GM19397 (cell line): ENCODE results near the gene GUSB.

Experiments used
- ATAC-seq: cut with Tn5 transposase; IDR thresholded peaks from one replicate; pipeline ENCODE4 v1.9.1; 2021; ENCODE audit warnings: mild to moderate bottlenecking, moderate library complexity; ENCODE audit not compliant: unreplicated experiment

The GUSB gene

DNA sequence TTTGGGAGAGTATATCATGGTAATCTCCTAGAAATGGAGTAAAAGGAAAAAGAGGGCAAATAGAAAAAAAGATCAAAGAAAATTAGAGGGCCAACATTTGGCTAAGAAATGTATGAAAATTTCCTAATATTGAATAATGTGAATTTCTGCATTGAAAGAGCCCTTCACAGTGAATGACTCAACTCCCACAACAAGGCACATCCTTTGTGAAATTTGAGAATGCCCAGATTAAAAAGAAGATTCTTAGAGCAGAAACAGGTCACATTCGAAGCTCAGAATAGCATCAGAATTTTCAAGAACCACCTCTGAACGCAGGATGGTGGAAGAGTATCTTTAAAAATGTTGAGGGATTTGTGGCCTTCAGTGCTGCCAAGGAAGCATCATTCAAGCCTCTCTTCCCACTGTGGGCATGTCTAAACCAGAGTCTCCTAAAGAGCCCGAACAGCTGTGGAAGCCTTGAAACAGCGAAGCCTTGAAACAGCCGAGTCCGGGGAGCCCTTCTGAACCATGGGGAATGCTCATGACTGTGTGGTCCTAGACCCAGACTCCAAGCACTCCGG lies 43.6 kb downstream of the GUSB start:
- ATAC-seq: no peak

DNA sequence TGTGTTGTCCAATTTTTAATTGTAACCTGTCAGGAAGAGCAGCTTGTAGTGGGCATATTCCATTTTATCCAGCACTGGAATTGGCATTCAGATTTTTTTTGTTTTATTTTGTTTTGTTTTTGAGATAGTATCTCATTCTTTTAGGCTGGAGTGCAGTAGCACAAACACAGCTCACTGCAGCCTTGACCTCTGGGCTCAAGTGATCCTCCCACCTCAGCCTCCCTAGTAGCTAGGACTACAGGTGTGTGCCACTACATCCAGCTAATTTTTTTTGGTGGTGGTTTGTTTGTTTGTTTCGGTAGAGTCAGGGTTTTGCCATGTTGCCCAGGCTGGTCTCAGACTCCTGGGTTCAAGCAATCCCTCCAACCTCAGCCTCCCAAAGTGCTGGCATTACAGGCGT lies 44.7 kb downstream of the GUSB start:
- no peak for ATAC-seq

DNA sequence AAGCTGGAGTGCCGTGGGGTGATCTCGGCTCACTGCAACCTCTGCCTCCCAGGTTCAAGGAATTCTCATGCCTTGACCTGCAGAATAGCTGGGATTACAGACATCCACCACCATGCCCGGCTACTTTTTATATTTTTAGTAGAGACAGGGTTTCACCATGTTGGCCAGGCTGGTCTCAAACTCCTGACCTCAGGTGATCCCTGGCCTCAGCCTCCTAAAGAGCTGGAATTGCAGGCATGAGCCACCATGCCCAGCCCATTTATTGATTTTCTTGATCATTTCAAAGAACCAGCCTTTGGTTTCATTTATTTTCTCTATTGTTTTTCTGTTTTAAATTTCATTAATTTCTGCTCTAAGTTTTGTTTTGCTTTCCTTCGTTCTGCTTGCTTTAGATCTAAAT lies 50.3 kb downstream of the GUSB start:
- ATAC-seq: no peak

DNA sequence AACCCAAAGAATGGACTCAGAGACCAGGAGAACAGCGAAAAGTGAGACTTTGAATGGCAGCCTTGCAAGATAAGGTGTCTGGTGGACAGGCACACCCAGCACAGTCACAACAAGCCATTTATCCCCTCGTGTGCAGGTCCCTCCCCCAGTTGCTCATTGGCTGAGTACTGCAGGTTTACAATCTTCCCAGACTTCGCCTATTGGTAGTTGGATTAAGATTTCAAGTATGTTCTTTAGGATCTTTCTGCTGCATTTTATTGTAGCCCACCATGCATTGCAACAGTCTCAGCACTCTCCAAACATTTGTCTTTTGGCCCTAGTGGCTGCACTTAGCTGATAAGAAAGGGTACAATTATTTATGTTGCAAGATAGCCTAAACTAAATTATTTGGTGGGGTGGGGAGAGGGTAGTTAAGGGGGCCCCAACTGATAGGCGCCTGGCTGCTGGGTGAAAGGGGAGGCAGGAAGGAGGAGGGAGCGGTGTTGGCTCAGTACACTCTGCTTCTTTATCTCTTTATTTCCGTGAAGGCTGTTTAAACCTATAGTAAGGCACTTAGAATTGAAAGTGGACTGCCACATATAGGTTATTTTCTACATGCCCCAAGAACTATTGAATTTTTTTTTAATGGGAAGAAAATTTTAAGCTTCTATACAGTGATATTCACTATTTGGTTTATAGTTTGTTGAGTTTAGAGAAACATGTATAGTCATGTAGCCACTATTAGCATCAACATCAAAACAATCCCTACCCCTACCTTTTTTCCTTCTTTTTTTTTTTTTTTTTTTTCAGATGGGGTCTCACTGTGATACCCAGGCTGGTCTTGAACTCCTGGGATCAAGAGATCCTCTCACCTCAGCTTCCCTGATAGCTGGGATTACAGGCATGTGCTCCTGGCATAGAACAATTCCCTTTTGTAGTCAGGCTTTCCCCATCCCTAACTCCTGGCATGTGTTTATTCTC lies 54.2 kb downstream of the GUSB start:
- no peak for ATAC-seq

DNA sequence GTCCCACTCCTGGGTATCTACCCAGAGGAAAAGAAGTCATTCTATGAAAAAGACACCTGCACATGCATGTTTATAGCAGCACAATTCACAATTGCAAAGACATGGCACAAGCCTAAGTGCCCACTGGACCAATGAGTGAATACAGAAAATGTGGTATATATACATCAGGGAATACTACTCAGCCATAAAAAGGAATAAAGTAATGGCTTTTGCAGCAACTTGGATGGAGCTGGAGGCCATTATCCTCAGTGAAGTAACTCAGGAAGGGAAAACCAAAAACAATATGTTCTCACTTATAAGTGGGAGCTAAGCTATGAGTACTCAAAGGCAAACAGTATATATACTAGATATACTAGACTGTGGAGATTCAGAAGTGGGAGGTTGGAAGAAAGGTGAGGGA lies 55.4 kb downstream of the GUSB start:
- ATAC-seq: no peak

DNA sequence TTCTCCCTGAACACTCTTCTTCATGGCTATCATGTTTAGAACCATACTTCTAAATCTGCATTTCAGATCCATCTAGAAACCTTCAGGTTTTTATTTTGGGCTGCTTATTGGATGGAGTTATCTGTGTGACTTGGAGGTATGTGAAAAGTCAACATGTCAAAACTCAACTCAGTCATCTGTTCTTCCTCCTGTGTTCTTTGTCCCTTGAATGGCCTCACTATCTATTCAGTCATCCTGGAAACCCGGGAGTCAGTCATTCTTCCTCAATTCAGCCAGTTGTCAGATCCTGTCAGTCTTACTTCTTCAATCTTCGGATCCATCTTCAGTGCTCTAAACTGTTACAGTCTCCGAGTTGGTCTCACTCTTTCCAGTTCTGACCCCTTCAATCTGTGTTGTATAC lies 57.0 kb downstream of the GUSB start:
- ATAC-seq: no peak

DNA sequence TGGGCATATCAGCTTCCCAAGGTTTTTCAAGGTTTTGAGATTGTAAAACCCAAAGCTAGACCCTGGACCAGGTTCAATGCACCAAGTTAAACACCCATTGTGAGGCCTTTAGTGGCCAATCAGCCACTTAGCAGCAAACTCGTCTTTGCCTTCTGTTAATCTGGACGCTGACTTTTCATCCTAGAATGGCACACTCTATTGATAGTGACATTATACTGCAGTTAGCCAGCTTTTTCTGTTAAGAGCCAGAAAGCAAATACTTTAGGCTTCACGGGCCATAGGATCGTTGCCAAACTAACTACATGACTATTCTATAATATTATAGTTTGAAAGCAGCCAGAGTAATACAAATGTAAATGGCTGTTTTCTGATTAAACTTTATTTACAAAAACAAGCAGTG lies 57.8 kb downstream of the GUSB start:
- no peak for ATAC-seq

DNA sequence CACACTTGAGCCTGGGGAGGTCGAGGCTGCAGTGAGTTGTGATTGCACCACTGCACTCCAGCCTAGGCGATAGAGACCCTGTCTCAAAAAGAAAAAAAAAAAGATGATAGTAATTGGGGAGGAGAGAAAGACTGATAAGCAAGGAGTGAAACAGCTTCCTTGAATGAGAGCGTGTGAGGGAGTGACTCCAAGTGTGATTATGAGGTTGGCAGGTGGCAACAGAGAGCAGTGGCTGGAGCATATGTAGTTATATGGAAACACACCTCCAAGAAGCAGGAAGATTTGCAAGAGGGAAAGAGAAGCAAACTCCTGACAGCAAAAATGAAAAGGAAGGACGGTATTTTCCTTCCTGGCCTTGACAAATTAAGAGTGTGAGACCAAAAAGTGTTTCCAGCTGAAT lies 58.7 kb downstream of the GUSB start:
- no peak for ATAC-seq

DNA sequence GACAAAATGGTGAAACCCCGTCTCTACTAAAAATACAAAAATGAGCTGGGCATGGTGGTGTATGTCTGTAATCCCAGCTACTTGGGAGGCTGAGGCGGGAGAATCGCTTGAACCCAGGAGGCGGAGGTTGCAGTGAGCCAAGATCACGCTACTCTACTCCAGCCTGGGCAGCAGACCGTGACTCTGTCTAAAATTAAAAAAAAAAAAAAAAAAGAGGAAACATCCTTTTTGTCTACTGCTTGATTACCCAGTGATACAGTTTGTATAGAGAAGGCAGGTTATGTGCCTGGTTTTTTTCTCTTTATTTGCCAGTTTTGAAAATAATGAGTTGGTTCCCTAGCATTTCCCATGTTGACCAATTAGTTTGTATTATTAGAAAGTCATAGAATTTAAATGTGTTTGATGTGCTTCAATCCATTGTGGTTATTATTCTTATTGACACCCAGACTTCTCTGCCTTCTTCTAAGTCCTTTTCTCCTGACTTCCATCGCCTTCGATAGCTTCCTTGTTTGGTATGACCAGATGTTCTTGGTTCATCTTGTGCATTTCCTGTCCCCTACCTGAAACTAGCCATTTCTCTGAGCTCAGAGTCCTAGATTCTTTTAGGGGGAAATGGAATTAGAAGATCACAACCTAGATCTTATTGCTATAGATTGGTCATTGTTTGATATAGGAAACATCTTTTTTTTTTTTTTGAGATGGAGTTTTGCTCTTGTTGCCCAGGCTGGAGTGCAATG lies 65.9 kb downstream of the GUSB start:
- ATAC-seq: no peak

DNA sequence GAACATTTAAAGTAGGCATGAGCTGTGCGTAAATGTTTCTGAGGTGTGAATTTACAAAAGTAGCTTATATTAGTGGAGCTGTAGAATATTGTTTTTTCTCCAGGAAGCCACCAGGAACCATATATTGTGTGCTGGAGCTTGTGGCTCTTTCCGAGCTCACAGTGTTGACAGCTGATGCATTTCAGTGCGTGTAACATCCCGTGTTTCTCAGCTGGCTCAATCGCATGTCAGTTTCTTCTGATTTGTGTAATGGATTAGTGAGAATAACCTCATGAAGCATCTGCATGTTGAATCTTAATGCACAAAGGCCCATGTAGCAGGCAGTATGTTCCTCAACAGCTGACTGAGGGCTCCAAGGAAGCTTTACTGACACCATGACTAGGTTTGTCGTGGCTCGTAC lies 69.8 kb downstream of the GUSB start:
- no peak for ATAC-seq
